Trophoblast cell (in vitro differentiated cells and primary cell): ENCODE data around the gene ZNF577.
A peak's percentile ranks its signal among the peaks of the same experiment; 100 is the strongest.

ENCODE experiments used
- DNase-seq, 2 donors: peaks; one replicate each; pipeline ENCODE4 v3.0.0-alpha.2; 2016
- H2AFZ ChIP-seq: 2 replicates; pipeline ENCODE4 v1.6.1; 2013; ENCODE audit warnings: low read length, moderate library complexity, mild to moderate bottlenecking; ENCODE audit not compliant: insufficient read depth, poor library complexity
- H2AK5ac ChIP-seq: 2 replicates; pipeline ENCODE4 v1.6.1; 2013; ENCODE audit warnings: mild to moderate bottlenecking, low read length
- H2BK120ac ChIP-seq: 2 replicates; pipeline ENCODE4 v1.6.1; 2013; ENCODE audit warnings: low read length, mild to moderate bottlenecking, moderate library complexity; ENCODE audit not compliant: insufficient read depth, poor library complexity
- H2BK12ac ChIP-seq: 2 replicates; pipeline ENCODE4 v1.6.1; 2013; ENCODE audit warnings: mild to moderate bottlenecking, low read length, moderate library complexity
- H2BK5ac ChIP-seq: 2 replicates; pipeline ENCODE4 v1.6.1; 2013; ENCODE audit warnings: low read length, low read depth, moderate library complexity, mild to moderate bottlenecking; ENCODE audit not compliant: poor library complexity
- H3K14ac ChIP-seq: 2 replicates; pipeline ENCODE4 v1.6.1; 2013; ENCODE audit warnings: mild to moderate bottlenecking, low read length
- H3K18ac ChIP-seq: 2 replicates; pipeline ENCODE4 v1.6.1; 2013; ENCODE audit warnings: mild to moderate bottlenecking, low read length
- H3K23ac ChIP-seq: 2 replicates; pipeline ENCODE4 v1.6.1; 2013; ENCODE audit warnings: low read length
- H3K27ac ChIP-seq: 2 replicates; pipeline ENCODE4 v1.5.1; 2013; ENCODE audit warnings: low read depth, mild to moderate bottlenecking, inconsistent platforms, low read length, moderate library complexity
- H3K27me3 ChIP-seq: 2 replicates; pipeline ENCODE4 v1.6.1; 2013; ENCODE audit warnings: inconsistent platforms, mild to moderate bottlenecking, low read length, moderate library complexity; ENCODE audit not compliant: insufficient read depth
- H3K36me3 ChIP-seq, 2 experiments: 1 replicate in 1 of 2; 2 replicates in 1 of 2; pipeline ENCODE4 v1.6.1; 2013; ENCODE audit warnings: low read length in 2 of 2, mild to moderate bottlenecking in 2 of 2, moderate library complexity in 1 of 2; ENCODE audit not compliant: insufficient read depth in 2 of 2, control insufficient read depth in 1 of 2
- H3K4ac ChIP-seq: 2 replicates; pipeline ENCODE4 v1.6.1; 2013; ENCODE audit warnings: low read depth, mild to moderate bottlenecking, low read length, moderate library complexity
- H3K4me1 ChIP-seq, 2 experiments: 1 replicate in 1 of 2; 2 replicates in 1 of 2; pipeline ENCODE4 v1.6.1; 2013; ENCODE audit warnings: low read length in 2 of 2, mild to moderate bottlenecking in 2 of 2, moderate library complexity in 1 of 2; ENCODE audit not compliant: insufficient read depth in 2 of 2, control insufficient read depth in 1 of 2
- H3K4me2 ChIP-seq: 2 replicates; pipeline ENCODE4 v1.6.1; 2013; ENCODE audit warnings: inconsistent platforms, mild to moderate bottlenecking, low read length, moderate library complexity
- H3K4me3 ChIP-seq: 2 replicates; pipeline ENCODE4 v1.5.1; 2013; ENCODE audit warnings: mild to moderate bottlenecking, low read depth, low read length, inconsistent platforms
- H3K79me1 ChIP-seq: one replicate; pipeline ENCODE4 v1.6.1; 2013; ENCODE audit warnings: low read length
- H3K79me2 ChIP-seq: 2 replicates; pipeline ENCODE4 v1.6.1; 2013; ENCODE audit warnings: low read length, mild to moderate bottlenecking; ENCODE audit not compliant: control insufficient read depth, insufficient read depth, poor library complexity
- H3K9ac ChIP-seq: 2 replicates; pipeline ENCODE4 v1.6.1; 2013; ENCODE audit warnings: mild to moderate bottlenecking, low read length
- H3K9me3 ChIP-seq: 2 replicates; pipeline ENCODE4 v1.6.1; 2013; ENCODE audit warnings: low read depth, mild to moderate bottlenecking, control low read depth, inconsistent platforms, low read length; ENCODE audit not compliant: insufficient read depth
- H4K12ac ChIP-seq: 2 replicates; pipeline ENCODE4 v1.6.1; 2013; ENCODE audit warnings: low read depth, mild to moderate bottlenecking, low read length, moderate library complexity
- H4K8ac ChIP-seq: 2 replicates; pipeline ENCODE4 v1.6.1; 2013; ENCODE audit warnings: low read depth, mild to moderate bottlenecking, low read length, moderate library complexity
- H4K91ac ChIP-seq: one replicate; pipeline ENCODE4 v1.6.1; 2013; ENCODE audit warnings: low read depth, mild to moderate bottlenecking, low read length, moderate library complexity
- WGBS: extraction: QIAGEN DNeasy Blood & Tissue Kit; methylation state at CpG from one replicate; pipeline ENCODE4 v1.1.7; 2013; ENCODE audit warnings: missing lambda C conversion rate; ENCODE audit not compliant: insufficient read length, insufficient coverage; ENCODE audit errors: extremely low coverage; 5-methylcytosine and 5-hydroxymethylcytosine counted together

ZNF577 gene

GRCh38 chr19:51821456-51821855, 66.3 kb downstream of the ZNF577 start:
- Histone ChIP-seq H3K9ac (no peak overlapping the region), H3K14ac (no peak overlapping the region), H2AK5ac (no peak overlapping the region), H2AFZ (no peak overlapping the region), H3K4ac (no peak overlapping the region), H3K79me2 (no peaks in the 10 kb centered on the region), H2BK5ac (no peak overlapping the region), H2BK120ac (no peak overlapping the region), H3K9me3 (peaks cover 12% of the 10 kb centered on the region), H4K8ac (no peak overlapping the region), H4K91ac (no peak overlapping the region), H3K4me1 (peaks cover 0 to 3% of the 10 kb centered on the region in 2 experiments), H3K4me2 (no peak overlapping the region), H3K79me1 (no peaks in the 10 kb centered on the region), H3K18ac (no peak overlapping the region), H4K12ac (no peak overlapping the region), H3K27me3 (no peaks in the 10 kb centered on the region), H2BK12ac (no peak overlapping the region), H3K4me3 (no peak overlapping the region), H3K23ac (no peak overlapping the region), H3K36me3 (no peaks in the 10 kb centered on the region), H3K27ac (no peak overlapping the region)
- WGBS = no CpG with 5 or more reads among the region's 3 CpGs
- DNase-seq = peak; percentile 50 to 87
